GM18907 (cell line): Measurements from ENCODE around the gene CCDC24.

ENCODE experiments used
- ATAC-seq: cut with Tn5 transposase; IDR thresholded peaks from one replicate; pipeline ENCODE4 v1.9.1; 2021; ENCODE audit warnings: mild to moderate bottlenecking, moderate library complexity; ENCODE audit not compliant: unreplicated experiment

Gene CCDC24

DNA sequence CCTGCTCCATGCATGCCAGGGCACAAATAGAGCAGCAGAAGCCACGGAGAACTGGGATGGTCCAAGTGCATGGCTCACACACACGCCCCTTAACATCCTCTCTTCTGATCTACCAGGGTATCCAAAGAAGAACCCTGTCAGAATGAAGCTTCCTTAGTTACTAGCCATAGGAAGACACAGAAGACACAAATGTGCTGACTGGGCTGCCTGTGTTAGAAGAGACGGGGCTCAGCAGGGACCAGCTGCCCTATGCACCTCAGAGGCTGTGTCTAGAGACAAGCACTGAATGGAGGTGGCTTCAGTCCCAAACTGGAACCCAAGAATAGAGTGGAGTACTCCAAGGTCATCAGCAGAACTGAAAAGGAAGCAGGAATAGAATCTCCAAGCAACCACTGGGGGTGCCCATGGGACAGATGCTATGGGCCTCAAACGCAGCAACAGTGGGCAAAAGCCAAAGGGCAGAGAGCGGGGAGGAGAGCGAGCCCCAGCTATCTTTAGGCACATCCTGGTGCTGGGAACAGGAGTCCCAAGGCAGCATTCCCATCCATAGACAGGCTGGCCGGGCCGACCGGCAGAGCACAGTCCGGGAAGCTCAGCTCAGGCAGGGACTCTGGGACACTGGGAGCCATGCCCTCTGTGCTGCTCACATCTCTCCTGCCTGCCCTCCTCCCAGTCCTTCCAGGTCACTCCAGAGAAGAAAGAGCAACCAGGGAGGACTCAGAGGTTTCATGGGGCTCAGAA is 30.4 kb downstream of the CCDC24 start:
- no peak for ATAC-seq

DNA sequence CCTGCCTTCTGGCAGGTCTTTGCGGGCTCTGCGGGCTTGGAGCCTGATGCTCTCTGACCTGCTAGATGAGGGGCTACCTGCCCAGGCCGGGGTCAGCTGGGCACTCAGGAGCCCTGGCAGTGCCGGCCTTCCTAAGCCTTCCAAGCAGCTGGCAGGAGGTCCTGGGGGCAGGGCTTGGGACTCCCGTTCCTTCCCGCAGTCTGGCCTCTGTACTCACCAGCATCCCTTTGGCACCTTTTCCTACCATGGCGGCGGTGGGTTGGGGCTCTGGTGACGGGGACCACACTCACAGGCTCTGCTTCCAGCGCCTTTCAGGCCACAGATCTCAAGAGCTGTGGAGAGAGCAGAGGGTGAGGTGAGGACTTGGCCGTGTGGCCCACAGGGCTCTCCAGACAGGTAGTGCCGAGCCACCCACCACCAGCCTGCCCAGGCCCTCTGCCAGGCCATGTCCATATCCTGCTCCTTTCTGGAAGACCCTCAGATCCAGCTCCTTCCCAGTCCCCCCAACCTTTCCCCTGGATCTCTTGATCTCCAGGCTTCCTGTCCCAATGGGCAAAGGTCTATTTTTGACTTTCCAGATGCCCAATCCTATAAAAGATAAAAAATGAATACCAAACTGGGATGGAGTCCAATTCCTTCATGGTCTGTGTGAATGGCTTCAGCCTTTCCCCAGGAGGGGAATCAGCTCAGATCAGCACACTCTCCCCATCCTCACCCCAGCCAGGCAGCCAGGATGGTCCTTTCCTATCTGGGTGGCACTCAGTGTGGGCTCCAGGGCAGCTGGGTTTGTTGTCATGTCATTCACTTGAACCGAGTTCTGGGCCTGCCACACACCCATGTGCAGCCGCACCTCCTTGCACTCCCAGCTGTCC is 32.9 kb downstream of the CCDC24 start:
- ATAC-seq = no peak

DNA sequence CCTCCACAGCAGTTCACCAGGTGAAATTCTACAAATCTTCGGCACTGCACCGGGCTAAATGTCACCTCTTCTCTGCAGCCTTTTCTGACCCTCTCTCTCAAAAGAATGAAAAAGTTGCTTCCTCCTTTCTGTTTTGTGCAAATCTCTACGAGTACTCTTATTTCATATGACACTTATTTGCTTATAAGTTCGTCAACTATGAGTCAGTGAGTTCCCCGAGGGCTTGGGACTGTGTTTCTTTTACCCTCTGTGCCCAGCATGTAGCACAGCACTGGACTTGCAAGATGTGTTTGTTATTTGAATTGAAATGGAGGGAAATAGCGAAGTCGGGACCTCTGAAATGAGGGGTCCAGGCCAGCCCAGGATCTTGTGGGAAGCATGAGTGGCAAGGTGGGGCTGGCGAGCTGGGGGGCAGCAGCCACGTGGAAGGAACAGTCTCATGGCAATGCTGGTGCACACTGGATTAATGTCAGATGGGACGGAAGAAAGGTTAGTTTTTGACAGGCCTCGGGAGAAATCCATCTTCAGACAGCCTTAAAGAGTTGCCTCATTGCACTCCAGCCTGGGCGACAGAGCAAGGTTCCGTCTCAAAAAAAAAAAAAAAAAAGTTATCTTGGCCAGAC is 33.6 kb downstream of the CCDC24 start:
- no peak for ATAC-seq

DNA sequence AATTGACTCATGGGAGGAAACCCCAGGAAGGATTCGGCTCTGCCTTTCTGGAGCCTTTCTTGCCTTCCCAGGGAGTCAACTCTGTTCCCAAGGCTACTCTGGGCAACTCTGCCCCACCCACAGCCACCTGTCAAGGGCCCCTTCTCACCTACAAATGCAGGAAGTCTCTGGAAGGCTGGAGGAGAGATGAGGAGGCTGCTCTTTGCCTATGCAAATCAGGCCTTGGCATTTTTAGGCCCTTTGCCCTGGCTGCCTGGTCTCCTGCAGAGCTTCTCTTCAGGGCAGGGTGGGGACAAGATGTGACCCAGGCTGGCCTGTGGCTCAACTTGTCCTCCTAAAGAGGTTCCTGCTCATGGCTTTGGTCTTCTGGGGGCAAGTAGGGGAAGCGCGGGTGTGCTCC is 34.4 kb downstream of the CCDC24 start:
- ATAC-seq = no peak

DNA sequence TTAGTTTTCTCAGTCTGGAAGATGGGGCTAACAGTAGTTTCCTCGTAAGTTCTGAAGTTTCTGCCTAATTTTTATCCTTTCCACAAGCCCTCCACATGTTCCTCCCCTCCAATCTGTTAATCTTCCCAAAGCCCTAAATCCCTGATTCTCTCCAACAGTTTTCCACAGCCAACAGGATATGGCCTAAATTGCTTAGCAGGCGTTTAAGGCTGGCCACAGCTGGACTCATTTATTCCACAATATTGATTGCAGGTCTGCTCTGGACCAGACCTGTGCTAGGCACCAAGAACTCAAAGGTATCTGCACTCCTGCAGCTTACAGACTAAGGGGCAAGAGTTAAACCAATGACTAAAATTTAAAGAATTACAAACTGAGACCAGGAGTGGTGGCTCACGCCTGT is 35.9 kb downstream of the CCDC24 start:
- no peak for ATAC-seq

DNA sequence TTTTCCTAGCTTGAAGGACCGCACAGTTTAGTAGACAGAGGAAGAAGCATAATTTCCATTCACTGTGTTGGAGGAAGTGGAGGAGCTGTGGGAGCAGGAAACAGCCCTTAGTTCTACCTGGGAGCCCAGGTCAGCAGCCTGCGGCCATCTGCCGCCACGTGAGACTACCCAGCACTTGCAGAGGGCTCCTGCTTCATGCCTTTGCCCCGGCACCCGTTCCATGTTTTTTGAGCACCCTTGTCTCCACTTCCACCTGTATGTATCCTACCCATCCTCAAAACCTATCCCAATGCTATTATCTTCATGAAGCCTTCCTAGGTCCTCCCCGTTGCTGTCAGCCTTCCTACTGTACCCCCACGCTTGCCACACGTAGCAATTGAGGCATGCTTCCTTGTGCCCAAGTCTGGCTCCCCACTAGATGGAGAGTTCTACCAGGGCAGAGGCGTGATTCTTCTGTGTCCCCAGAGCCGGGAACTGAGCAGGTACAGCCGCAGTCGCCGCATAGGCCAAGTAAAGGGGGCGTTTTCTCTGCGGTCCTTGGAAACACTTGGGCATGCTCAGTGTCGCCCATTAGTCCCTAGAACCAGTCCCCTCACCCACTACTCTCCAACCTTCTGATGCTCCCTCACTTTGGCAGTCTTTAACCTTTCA is 38.0 kb downstream of the CCDC24 start:
- ATAC-seq = peak; percentile 27

DNA sequence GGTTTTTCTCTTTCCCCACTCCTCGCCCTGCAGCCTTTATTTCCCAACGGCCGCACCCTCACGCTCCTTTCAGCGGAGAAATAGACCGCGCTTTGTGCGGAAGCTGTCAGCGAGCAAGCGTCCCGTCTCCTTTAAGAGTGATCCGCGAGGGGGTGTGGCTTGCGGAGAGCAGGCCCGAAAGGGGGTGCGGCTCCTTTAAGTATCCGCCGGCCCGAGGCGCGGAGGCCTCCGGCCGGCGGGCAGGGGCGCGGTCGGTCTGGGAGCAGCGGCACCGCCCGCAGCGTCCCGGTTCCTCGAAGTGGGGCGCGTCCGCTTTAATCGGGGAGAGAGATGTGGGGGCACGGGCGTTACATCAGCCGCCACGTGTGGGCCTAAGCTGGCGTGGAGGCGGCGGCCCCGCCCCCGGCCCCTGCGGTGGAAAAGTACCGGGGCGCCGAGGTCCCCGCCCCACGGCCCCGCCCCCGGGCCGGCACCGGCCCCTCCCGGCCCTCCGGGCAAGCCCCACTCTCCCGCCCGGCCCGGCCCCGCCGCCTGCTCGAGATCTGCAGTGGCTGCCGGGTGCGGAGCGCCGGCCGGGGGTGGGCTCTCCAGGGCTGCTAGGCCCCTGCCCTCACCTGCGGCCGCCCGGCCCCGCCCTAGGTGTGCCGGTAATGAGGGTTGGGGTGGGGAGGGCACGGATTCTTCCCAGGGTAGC is 38.7 kb downstream of the CCDC24 start:
- ATAC-seq = peak; percentile 88

DNA sequence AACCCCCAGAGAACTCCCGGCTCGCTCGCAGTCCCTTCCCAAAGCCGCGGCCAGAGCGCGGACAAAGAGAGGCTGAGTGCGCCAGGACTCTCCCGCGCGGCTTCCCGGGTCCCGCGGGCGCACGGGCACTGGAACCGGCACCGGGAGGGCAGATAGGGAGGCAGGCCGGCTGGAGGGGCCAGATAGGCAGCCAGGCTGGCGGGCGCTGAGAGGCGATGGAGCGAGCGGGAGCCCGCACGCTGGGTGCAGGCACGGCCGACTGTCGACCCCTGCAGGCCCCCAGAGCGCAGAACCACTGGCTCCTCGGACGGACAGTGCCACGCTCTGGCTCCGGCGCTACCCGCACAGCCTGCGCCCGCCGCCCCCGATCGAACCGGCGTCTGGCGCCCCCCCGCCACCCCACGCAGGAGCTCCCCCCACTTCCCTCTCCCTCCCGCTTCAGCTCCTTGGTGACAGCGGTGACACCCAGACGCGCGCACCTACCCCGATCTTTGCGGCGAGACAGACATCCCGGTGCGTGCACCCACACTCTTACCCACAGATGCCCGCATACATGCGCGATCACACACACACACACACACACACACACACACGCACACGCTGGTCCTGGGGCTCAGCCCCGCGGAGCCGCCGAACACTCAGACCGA is 39.3 kb downstream of the CCDC24 start:
- peak; percentile 22 for ATAC-seq

DNA sequence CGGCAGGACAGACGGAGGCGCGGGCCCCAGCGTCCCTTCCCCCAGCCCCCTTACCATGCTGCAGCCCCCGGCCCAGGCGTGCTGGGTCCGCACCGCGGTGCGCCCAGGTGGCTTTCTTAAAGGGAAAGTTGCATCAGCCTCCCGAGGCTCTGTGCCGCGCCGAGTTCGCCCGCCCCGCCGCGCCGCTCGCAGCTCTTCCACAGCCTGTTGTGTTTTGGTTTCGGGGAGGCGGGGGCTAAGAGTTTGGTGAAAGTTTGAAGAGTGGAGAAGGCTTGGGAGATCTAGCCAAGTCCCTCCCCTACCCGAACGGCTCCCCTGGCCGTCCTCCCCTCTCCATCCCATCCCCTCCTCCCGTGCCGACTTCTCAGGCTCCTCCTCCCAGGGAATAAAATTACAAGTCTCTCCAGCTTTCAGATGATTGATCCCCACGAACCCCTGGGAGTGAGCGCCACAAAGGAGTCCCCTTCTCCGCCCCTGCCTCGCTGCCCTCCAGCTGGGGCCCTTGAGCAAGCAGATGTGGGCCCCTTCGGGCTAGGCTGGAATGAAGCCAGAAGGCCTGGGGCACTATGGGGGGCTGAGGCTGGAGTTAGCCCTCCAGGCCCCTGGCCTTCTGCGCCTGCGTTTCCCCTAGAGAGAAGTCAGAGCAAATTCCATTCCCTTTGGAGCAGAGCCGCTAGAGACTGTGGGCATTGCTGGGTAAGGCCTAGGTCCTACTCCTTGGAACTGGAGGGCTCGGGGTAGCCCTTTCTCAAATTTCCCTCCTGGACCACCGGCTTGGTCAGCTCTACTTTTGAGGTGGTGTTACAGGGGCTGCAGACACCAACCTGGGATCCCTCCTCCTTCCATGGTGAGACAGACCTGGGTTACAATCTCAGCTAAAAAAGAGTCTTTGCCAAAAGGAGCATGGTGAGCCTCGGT is 40.1 kb downstream of the CCDC24 start, which contains the start of gene SLC6A9:
Gene SLC6A9, minus strand, starts transcription at position 211 of the 918 bp plus-strand sequence. CDS start 7,185 bp downstream, outside the sequence.
- no peak for ATAC-seq

DNA sequence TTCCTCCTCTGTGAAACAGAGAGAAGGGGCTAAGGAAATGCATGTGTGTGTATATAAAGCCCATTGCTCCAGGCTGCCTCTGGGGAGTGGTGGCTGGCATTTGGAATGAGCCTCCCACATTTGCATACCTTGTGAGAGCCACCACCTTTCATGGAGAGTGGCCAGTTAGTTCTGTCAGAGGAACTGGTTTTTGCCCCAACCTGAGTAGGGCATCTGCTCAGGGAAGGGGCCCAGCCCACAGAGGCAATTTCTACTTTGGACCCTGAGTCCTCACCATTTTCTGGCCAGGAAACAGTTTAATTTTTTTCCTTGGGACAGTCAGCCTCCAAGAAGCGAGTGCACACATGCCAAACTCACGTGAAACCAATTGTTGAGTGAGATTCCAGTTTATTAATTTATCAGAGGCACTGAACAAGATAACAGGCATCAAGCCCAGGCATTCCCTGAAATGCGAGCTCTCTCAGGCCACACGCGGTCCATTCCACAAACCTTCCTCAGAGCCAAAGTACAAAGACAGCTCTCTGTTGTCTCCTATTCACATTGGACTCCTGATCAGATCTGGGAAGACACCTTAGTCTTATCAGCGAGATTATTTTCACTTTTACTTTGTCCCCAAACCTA is 40.9 kb downstream of the CCDC24 start:
- ATAC-seq = no peak

DNA sequence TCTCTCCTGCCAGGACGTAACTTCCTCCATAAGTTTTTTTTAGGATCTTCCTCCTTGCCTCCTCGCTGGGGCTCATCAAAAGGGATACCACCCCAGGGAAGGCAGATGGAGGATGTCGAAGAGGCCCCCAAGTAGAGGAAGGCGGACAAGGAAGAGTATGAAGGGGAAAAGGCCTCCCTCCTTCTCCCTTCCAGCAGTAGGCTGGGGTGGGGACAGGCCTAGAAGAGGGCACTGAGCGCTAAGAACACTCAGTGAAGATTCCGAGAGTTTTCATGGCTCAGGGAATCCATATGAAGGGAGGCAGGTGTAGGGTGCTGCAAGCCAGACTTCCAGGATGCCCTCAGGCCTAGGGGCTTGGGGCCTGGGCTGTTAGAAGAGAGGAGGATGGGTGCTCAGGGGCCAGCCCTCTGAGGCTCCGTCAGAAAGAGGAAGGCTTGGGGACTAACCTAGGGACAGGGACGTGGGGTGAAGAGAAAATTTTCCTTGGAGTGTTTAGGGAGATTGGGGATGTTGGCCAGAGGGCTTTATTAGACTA is 41.7 kb downstream of the CCDC24 start:
- no peak for ATAC-seq

DNA sequence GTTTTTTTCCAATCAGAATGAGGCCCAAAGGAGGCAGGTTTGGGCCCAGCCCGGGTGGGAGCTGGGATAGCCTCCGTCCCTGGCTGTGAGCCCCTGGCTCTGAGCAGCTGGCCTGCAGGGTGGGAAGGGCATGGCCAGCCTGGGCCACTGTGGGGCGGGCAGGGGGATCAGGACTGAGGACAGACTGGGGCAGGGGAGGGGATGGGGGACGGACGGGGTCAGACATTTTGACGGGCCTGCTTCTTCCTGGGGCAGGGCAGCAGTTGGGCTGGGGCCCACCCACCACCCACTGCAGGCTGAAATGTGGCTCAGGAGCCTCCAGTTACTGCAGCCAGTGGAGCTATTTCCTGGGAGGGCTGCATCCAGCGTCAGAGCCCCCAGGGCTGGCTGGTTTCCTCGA is 42.4 kb downstream of the CCDC24 start:
- ATAC-seq = no peak

DNA sequence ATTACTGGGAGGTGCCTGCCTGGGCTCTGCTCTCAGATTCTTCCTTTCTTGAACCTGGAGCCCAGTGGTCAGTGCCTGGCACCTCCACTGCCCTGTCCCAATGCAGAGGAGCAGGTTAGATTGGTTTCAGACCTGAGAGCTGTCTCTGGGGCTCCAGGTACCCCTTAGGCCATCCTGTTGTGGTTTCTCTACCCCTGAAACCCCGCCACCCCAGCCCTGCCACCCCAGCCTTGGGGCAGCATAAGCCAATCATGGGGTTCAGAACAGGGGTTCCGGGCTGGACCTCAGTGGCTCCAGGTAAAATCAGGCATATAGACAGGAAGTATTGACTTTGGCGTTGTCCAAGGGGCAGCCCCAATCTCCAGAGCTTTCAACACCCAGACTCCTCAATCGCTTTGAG is 43.0 kb downstream of the CCDC24 start:
- no peak for ATAC-seq

DNA sequence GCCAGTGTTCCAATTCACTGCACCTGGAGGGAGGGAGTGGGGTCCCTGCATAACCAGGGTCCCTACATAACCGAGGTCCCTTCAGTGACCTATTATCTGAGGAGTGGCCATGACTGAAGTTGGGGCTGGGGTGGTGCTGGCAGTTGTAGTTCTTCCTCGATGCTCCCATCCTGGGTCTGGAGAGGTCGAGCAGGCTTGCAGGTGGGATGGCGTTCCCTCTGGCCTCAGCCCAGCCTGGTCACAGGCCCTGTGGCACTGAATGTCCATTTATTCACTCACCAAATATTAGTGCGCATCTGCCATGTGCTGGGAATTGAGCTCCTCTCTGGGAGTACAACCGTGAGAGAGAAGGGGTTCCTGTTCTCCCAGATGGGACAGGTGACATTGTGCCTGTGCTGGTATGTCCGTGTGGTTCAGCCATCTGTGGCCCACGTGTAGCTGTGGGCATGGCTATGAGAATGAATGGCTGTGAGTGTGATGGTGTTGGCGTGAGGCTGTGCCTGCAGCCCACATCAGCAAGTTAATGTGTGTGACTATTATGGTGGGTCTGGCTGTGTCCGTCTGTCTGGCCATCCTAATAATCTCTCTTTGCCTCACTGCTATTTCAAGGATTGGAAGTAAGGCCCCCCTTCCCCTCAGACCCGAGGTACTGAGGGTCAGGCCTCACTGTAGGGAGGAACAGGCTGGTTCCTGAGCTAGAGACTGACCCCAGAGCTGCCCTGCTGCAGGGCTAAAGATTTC is 43.7 kb downstream of the CCDC24 start:
- ATAC-seq = no peak

DNA sequence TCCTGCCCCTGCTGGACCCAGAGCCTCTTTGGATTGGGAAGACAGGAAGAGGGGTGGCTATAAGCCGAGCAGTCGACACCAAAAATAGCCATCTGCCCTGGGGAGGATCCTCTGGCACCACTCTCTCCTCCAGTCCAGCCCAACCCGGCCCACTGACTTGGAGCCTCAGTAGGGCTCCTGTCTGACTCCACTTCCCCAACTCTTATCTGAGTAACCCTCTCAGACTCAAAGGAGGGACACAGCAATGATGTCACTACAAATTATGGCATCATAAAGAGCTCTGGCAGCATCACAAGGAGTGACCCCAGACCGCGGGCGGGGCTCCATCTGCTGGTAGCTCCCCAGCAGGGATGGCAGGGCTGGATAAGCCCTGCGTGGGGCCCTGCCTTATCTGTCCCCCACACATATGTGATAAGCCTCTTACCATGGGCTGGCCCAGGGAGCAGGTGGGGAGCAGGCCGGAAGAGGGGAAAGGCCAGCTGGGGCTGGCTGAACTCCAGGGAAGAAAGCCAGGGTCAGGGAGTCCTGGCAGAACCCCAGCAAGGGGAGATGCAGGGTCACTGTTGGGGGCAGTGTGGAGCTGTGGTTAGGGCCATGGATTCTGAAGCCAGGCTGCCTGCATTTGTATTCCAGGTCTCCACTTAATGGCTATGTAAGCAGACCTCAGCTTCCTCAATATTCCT is 44.5 kb downstream of the CCDC24 start:
- no peak for ATAC-seq

DNA sequence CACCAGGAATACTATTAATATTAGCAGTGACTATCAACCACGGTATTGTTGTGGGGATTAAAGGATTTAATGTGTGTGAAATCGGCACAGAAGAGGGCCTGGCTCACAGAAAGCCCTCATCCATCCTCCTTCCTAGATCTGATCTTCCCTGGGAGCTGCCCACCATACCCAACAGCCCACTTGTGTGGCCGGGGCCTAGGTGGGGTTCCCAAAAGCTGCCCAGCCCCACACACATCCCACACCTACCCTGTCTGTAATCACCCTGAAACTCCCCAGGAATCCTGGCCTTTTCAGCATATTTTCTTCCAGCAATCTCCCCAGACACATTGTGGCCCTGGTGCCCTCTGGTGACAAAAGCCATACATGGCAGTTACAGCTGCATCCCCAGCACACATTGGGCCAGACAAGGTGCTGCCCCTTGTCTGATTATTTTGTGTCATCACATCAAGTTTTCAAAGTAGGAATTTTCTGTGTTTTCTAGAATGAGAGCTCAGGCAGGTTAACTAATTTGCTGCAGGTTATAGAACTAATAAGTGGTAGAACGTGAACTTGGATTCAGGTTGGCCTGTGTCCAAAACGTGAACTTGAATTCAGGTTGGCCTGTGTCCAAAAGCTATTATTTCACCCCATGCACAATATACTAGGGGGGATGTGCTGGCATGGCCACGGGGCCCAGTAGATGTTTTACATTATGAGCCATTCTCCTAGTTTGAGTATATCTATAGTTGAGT is 45.2 kb downstream of the CCDC24 start:
- no peak for ATAC-seq
